Panc1 (cell line): ENCODE measurements around the gene RAB3IL1. TPM values are rescaled to one million over a fixed set of nuclear protein-coding genes. Genes with fewer than 3 reads are reported as not detected.

Experiments
- ATAC-seq: fragments of 200-7000 bp; cut with Tn5 transposase; 2 replicates; pipeline ENCODE4 v1.9.1; 2020; ENCODE audit warnings: mild to moderate bottlenecking, moderate library complexity
- BruUV-seq: library from RNA; stranded (reverse); fragments of 400-500 nt; replicated peaks from 2 replicates; lab custom pipeline; 2021; lab: Mats Ljungman, UMichigan
- CTCF ChIA-PET: fragments of 300-600 bp; sonication (Branson Sonifier 250); formaldehyde crosslinking; loops from one replicate; lab custom pipeline; 2022; ENCODE audit warnings: antibody characterized with exemption; lab: Charles Lee
- POLR2A ChIA-PET: fragments of 300-600 bp; sonication (Branson Sonifier 250); formaldehyde crosslinking; loops from one replicate; lab custom pipeline; 2022; ENCODE audit warnings: antibody characterized with exemption; lab: Charles Lee
- DNase-seq: peaks from one replicate; pipeline ENCODE4 v3.0.0-alpha.2; 2010; ENCODE audit warnings: low read depth, low spot score
- H3K27ac ChIP-seq: 2 replicates; pipeline ENCODE4 v1.5.1; 2011; ENCODE audit warnings: mild to moderate bottlenecking, low read length, inconsistent platforms
- H3K27me3 ChIP-seq: fragments of 200-500 bp; sonication (Bioruptor generic); 2 replicates; pipeline ENCODE4 v1.6.0; 2014; ENCODE audit warnings: low read length, inconsistent platforms; ENCODE audit not compliant: control insufficient read depth, insufficient read depth
- H3K36me3 ChIP-seq: fragments of 200-500 bp; sonication (Bioruptor generic); 2 replicates; pipeline ENCODE4 v1.5.1; 2014; ENCODE audit warnings: inconsistent platforms, mild to moderate bottlenecking, low read length, moderate library complexity; ENCODE audit not compliant: control insufficient read depth, insufficient read depth
- H3K4me1 ChIP-seq: 2 replicates; pipeline ENCODE4 v1.5.1; 2011; ENCODE audit warnings: inconsistent platforms, mild to moderate bottlenecking, low read length, moderate library complexity; ENCODE audit not compliant: control insufficient read depth, insufficient read depth
- H3K4me3 ChIP-seq, 2 experiments: 2 replicates each; pipeline ENCODE4 v1.5.1; 2011 to 2012; ENCODE audit warnings: low read depth in 2 of 2, low read length in 2 of 2, mild to moderate bottlenecking in 2 of 2, inconsistent platforms in 1 of 2, moderate library complexity in 1 of 2
- H3K9me3 ChIP-seq: fragments of 200-500 bp; sonication (Bioruptor generic); 2 replicates; pipeline ENCODE4 v1.5.1; 2014; ENCODE audit warnings: low read depth, mild to moderate bottlenecking, inconsistent platforms, low read length, moderate library complexity; ENCODE audit not compliant: control insufficient read depth, insufficient read depth
- POLR2AphosphoS5 ChIP-seq: IDR thresholded peaks from 2 replicates; pipeline ENCODE4 v1.6.1; 2012; ENCODE audit warnings: mild to moderate bottlenecking, low read depth, low read length, moderate library complexity
- REST ChIP-seq, 2 experiments: IDR thresholded peaks; 2 replicates each; pipeline ENCODE4 v1.6.1; 2011 to 2012; ENCODE audit warnings: low read depth in 2 of 2, control low read depth in 1 of 2, low read length in 1 of 2, mild to moderate bottlenecking in 1 of 2, moderate library complexity in 1 of 2; ENCODE audit not compliant: insufficient read depth in 1 of 2
- SIN3A ChIP-seq: IDR thresholded peaks from 2 replicates; pipeline ENCODE4 v1.6.1; 2012; ENCODE audit warnings: low read depth, mild to moderate bottlenecking, low read length, moderate library complexity, borderline replicate concordance; ENCODE audit not compliant: insufficient read depth
- TCF7L2 ChIP-seq: IDR thresholded peaks from 2 replicates; pipeline ENCODE4 v1.6.1; 2011; ENCODE audit warnings: mild to moderate bottlenecking, low read depth, low read length, inconsistent platforms
- in situ Hi-C: cut with HindIII; loops from 2 replicates; pipeline ENCODE4 v1.10.0; 2016; ENCODE audit warnings: low sequenced_read_pairs, low pct_unique_long_range_greater_than_20kb
- intact Hi-C: fragments of 100-400 bp; cut with micrococcal nuclease; formaldehyde crosslinking; loops from one replicate; pipeline ENCODE4 v1.10.0; 2022; ENCODE audit not compliant: unreplicated experiment
- total RNA-seq: library from RNA; stranded (reverse); gene quantifications from one replicate; pipeline ENCODE4 v1.2.1, GENCODE V29; 2021; ENCODE audit not compliant: unreplicated experiment
- TF ChIP-seq, protein P1 (sequence below): fragments of 450-650 bp; IDR thresholded peaks from 2 replicates; pipeline ENCODE4 v1.5.1; 2017; ENCODE audit warnings: mild to moderate bottlenecking

RAB3IL1 gene
- total RNA-seq, 1 experiment from 2014 or later: 8.9 TPM

DNA sequence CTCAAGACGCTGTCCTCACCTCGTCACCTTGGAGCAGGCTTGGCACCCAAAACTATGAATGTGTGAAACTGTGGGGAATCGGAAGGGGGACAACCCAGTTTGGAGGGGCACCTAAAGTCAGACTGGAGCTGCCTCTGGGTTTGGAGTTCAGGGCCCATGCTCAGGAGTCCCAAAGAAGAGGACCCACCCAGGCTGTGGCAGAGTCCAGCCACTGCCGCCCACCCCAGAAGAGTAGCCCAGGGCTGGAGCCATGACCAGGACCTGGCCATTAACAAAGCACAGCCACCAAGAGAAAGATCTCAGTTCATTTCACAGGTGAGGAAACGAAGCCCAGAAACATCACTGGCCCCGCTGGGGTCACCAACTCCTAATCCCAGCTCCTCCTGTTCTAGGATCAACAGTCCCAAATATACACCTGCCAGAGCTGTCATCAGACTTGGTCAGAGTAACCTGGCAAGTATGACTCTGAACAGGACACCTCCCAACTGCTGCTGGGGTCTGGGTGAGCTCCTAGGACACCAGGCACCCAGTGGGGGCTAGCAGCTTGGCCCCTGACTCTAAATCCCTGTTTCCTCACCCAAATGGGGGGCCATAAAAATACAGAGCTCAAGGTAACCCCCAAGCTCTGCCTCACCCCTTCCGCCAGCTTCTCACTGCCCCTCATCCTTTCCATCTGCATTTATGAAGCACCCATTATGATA is 2.7 kb downstream of the RAB3IL1 start:
- ATAC-seq (no peak), DNase-seq (no peak)
- ChIA-PET POLR2A (no interaction called here), CTCF (interaction anchor here (0.7 kb wide), 2 partner anchors 22 to 195 kb away, joined by 3 to 9 read pairs; no protein-coding TSS in a partner anchor)
- Histone ChIP-seq H3K9me3 (no peaks in the 10 kb centered on the region), H3K27ac (no peak overlapping the region), H3K36me3 (no peaks in the 10 kb centered on the region), H3K4me1 (no peaks in the 10 kb centered on the region), H3K4me3 (no peak overlapping the region), H3K27me3 (no peaks in the 10 kb centered on the region)
- BruUV-seq: no TSS peak
- intact Hi-C loops: loop anchor here (5.0 kb wide), 1 partner anchor 33 kb away; no protein-coding TSS in a partner anchor
- TF ChIP-seq, protein P1, sequence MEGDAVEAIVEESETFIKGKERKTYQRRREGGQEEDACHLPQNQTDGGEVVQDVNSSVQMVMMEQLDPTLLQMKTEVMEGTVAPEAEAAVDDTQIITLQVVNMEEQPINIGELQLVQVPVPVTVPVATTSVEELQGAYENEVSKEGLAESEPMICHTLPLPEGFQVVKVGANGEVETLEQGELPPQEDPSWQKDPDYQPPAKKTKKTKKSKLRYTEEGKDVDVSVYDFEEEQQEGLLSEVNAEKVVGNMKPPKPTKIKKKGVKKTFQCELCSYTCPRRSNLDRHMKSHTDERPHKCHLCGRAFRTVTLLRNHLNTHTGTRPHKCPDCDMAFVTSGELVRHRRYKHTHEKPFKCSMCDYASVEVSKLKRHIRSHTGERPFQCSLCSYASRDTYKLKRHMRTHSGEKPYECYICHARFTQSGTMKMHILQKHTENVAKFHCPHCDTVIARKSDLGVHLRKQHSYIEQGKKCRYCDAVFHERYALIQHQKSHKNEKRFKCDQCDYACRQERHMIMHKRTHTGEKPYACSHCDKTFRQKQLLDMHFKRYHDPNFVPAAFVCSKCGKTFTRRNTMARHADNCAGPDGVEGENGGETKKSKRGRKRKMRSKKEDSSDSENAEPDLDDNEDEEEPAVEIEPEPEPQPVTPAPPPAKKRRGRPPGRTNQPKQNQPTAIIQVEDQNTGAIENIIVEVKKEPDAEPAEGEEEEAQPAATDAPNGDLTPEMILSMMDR: no peak
- TF ChIP-seq REST (IDR thresholded peaks at IDR 0.05; ENCODE audit: insufficient read depth in 1 of 2, low read depth in 2 of 2, low read length in 1 of 2): no peak
- TF ChIP-seq POLR2AphosphoS5: no peak
- TF ChIP-seq SIN3A: no peak
- TF ChIP-seq TCF7L2: no peak
- in situ Hi-C loops: no loop called here

DNA sequence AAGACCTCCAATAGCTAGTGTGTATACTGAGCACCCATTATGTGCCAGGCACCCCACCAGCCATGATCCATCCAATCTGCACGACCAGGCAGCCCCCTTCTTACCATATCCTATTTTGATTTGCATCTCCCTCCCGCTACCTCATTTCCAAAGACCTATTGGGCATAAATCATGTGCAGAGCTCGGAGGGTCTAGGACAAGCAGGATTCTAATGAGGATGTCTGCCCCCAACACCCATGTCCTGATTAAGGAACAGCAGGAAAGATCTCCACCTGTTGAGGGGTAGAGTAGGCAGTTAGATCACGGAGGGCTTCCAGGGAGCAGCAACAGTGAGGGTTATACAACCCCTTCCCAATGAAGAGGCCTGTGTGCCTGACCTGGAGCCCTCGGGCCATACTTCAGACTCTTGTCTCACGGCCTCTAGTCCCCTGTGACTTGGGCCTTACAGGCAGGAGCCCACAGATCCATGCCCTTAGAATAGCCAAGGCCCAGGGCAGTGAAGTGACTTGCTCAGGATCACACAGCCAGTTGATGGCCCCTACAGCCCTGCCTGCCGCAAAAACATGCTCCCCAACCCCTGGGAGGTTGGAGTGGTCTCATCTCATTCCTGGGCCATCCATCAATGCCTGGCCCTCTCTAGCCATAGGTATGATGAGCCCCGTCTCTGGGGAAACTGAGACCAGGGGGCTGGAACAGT is 3.5 kb downstream of the RAB3IL1 start:
- DNase-seq (no peak), ATAC-seq (no peak)
- CTCF ChIA-PET: interaction anchor here (0.7 kb wide), 1 partner anchor 22 kb away, joined by 3 read pairs; no protein-coding TSS in a partner anchor
- H3K27ac ChIP-seq: no peak overlapping the region
- no peaks in the 10 kb centered on the region for H3K36me3 ChIP-seq
- no peak overlapping the region for H3K4me3 ChIP-seq
- TF ChIP-seq SIN3A: no peak
- no peak for TF ChIP-seq TCF7L2
- TF ChIP-seq, protein P1: no peak
- TF ChIP-seq REST (IDR thresholded peaks at IDR 0.05; ENCODE audit: insufficient read depth in 1 of 2, low read depth in 2 of 2, low read length in 1 of 2): no peak
- no peak for TF ChIP-seq POLR2AphosphoS5
- in situ Hi-C loops (no loop called here), intact Hi-C loops (loop anchor here (5.0 kb wide), 1 partner anchor 33 kb away; no protein-coding TSS in a partner anchor)
- no peaks in the 10 kb centered on the region for H3K9me3 ChIP-seq
- BruUV-seq: no TSS peak
- POLR2A ChIA-PET: no interaction called here
- H3K27me3 ChIP-seq: no peaks in the 10 kb centered on the region
- H3K4me1 ChIP-seq: no peaks in the 10 kb centered on the region
